GM12878 (cell line): Measurements from ENCODE around the gene CD164L2. TPM values are rescaled to one million over a fixed set of nuclear protein-coding genes. Genes with fewer than 3 reads are reported as not detected.

Experiments
- ATAC-seq: fragments of 200-7000 bp; cut with Tn5 transposase; 3 replicates; pipeline ENCODE4 v1.9.1; 2020; ENCODE audit warnings: mild to moderate bottlenecking, moderate library complexity
- BruUV-seq: library from RNA; stranded (reverse); fragments of 400-500 nt; replicated peaks from 2 replicates; lab custom pipeline; 2021; lab: Mats Ljungman, UMichigan
- CTCF ChIA-PET: fragments of 300-600 bp; sonication (Branson Sonifier 250); formaldehyde crosslinking; extraction: SDS; loops from one replicate; lab custom pipeline; 2021; ENCODE audit warnings: inconsistent platforms; lab: Yijun Ruan, JAX
- POLR2A ChIA-PET: fragments of 350-600 bp; formaldehyde crosslinking; extraction: SDS; loops from one replicate; lab custom pipeline; 2021; ENCODE audit warnings: inconsistent platforms; lab: Charles Lee
- RAD21 ChIA-PET: fragments of 300-600 bp; sonication (Branson Sonifier 250); formaldehyde crosslinking; loops from one replicate; lab custom pipeline; 2023; ENCODE audit warnings: antibody characterized with exemption; ENCODE audit not compliant: unreplicated experiment; lab: Charles Lee
- SMC1A ChIA-PET: fragments of 300-600 bp; sonication (Branson Sonifier 250); formaldehyde crosslinking; loops from one replicate; lab custom pipeline; 2023; ENCODE audit not compliant: unreplicated experiment, uncharacterized antibody; lab: Charles Lee
- DNase-seq: peaks from one replicate; pipeline ENCODE4 v3.0.0-alpha.2; 2011; ENCODE audit warnings: low read depth, low spot score
- FAIRE-seq: peaks from 3 replicates; lab custom pipeline; 2011; peaks lifted over from hg19 to GRCh38; lab: Jason Lieb, UNC
- H2AFZ ChIP-seq: 2 replicates; pipeline ENCODE4 v1.6.0; 2011; ENCODE audit warnings: low read depth, low read length, control low read depth; ENCODE audit not compliant: control insufficient read depth
- H3K27ac ChIP-seq: 2 replicates; pipeline ENCODE4 v1.5.1; 2011; ENCODE audit warnings: control low read depth; ENCODE audit not compliant: control insufficient read depth, insufficient read depth
- H3K27me3 ChIP-seq, 2 experiments: replicated peaks in 1 of 2; 2 replicates each; pipeline versions ENCODE4 v1.6.0 to v1.6.1; 2011; ENCODE audit warnings: low read length in 1 of 2; ENCODE audit not compliant: control insufficient read depth in 2 of 2, insufficient read depth in 2 of 2
- H3K36me3 ChIP-seq, 2 experiments: 2 replicates each; pipeline ENCODE4 v1.5.1; 2011; ENCODE audit warnings: low read length in 1 of 2; ENCODE audit not compliant: control insufficient read depth in 2 of 2, insufficient read depth in 2 of 2
- H3K4me1 ChIP-seq: 2 replicates; pipeline ENCODE4 v1.6.1; 2011; ENCODE audit warnings: mild to moderate bottlenecking, low read length, moderate library complexity, mixed read lengths; ENCODE audit not compliant: control insufficient read depth, insufficient read depth
- H3K4me2 ChIP-seq: 2 replicates; pipeline ENCODE4 v1.6.0; 2011; ENCODE audit warnings: control low read depth; ENCODE audit not compliant: control insufficient read depth, insufficient read depth
- H3K4me3 ChIP-seq: fragments of 200-600 bp; sonication (generic); 2 replicates; pipeline ENCODE4 v1.5.1; 2016
- H3K79me2 ChIP-seq: 2 replicates; pipeline ENCODE4 v1.6.0; 2011; ENCODE audit warnings: low read length; ENCODE audit not compliant: control insufficient read depth, insufficient read depth
- H3K9ac ChIP-seq: 2 replicates; pipeline ENCODE4 v1.8.0; 2011; ENCODE audit warnings: low read length, control low read depth, mixed read lengths; ENCODE audit not compliant: control insufficient read depth, insufficient read depth
- H3K9me3 ChIP-seq: replicated peaks from 3 replicates; pipeline ENCODE4 v1.5.1; 2011; ENCODE audit warnings: mild to moderate bottlenecking, low read length; ENCODE audit not compliant: control insufficient read depth, insufficient read depth
- H4K20me1 ChIP-seq: 2 replicates; pipeline ENCODE4 v1.6.0; 2011; ENCODE audit not compliant: control insufficient read depth, insufficient read depth
- EZH2 ChIP-seq: IDR thresholded peaks from 2 replicates; pipeline ENCODE4 v1.6.1; 2012; ENCODE audit warnings: low read depth, mild to moderate bottlenecking, control low read depth, inconsistent platforms, low read length, borderline replicate concordance; ENCODE audit not compliant: control insufficient read depth
- POLR2A ChIP-seq: IDR thresholded peaks from 2 replicates; pipeline ENCODE4 v1.6.1; 2011; ENCODE audit warnings: low read depth, mild to moderate bottlenecking, low read length
- POLR2AphosphoS2 ChIP-seq: IDR thresholded peaks from 2 replicates; pipeline ENCODE4 v1.6.1; 2011; ENCODE audit warnings: low read depth, mild to moderate bottlenecking, low read length, improper control_type of control experiment, moderate library complexity
- POLR2AphosphoS5 ChIP-seq: IDR thresholded peaks from 2 replicates; pipeline ENCODE4 v1.6.1; 2011; ENCODE audit warnings: mild to moderate bottlenecking, low read length, inconsistent platforms
- TARDBP ChIP-seq: IDR thresholded peaks from 2 replicates; pipeline ENCODE4 v1.6.1; 2016; ENCODE audit warnings: borderline replicate concordance
- WGBS: methylation state at CpG from one replicate; pipeline ENCODE4 v1.1.6; 2016; ENCODE audit warnings: low lambda C conversion rate; ENCODE audit not compliant: insufficient replicate concordance, insufficient coverage; ENCODE audit errors: missing lambda C conversion rate; 5-methylcytosine and 5-hydroxymethylcytosine counted together
- in situ Hi-C: fragments of 300-500 bp; cut with MboI; formaldehyde crosslinking; loops from 9 replicates; pipeline ENCODE4 v1.14.3; 2018; ENCODE audit warnings: mixed read lengths
- intact Hi-C: fragments of 100-400 bp; cut with micrococcal nuclease; formaldehyde crosslinking; loops from one replicate; pipeline ENCODE4 v1.14.2; 2022; ENCODE audit not compliant: unreplicated experiment
- polyA plus RNA-seq, 11 experiments: library from polyadenylated mRNA; depleted of rRNA in 4 of 11; unstranded in 6 of 11; stranded (reverse) in 5 of 11; fragments of >200 nt; fragmentation: Nextera tagmentation in 4 of 11; fragmentation: Illumina TruSeq in 1 of 11; extraction: Ambion mirVana in 4 of 11; extraction: Trizol in 1 of 11; gene quantifications; 1 replicate in 1 of 11; 2 replicates in 10 of 11; pipeline versions ENCODE4 v1.2.1 to v1.2.3, GENCODE V29; 2011 to 2016; ENCODE audit warnings: inconsistent platforms in 2 of 11, missing spikeins in 2 of 11, low read depth in 1 of 11
- total RNA-seq, 4 experiments: library from RNA; depleted of rRNA in 3 of 4; stranded (reverse); fragments of >200 nt in 3 of 4; fragmentation: Illumina TruSeq in 1 of 4; extraction: Trizol in 1 of 4; gene quantifications; 2 replicates each; pipeline versions ENCODE4 v1.2.1 to v1.2.3, GENCODE V29; 2013 to 2021

The CD164L2 gene
- total and polyA plus RNA-seq, 10 of the 15 experiments (the other 5 are each of a cell fraction or from before 2014, with no cell fraction given), result not detected

DNA sequence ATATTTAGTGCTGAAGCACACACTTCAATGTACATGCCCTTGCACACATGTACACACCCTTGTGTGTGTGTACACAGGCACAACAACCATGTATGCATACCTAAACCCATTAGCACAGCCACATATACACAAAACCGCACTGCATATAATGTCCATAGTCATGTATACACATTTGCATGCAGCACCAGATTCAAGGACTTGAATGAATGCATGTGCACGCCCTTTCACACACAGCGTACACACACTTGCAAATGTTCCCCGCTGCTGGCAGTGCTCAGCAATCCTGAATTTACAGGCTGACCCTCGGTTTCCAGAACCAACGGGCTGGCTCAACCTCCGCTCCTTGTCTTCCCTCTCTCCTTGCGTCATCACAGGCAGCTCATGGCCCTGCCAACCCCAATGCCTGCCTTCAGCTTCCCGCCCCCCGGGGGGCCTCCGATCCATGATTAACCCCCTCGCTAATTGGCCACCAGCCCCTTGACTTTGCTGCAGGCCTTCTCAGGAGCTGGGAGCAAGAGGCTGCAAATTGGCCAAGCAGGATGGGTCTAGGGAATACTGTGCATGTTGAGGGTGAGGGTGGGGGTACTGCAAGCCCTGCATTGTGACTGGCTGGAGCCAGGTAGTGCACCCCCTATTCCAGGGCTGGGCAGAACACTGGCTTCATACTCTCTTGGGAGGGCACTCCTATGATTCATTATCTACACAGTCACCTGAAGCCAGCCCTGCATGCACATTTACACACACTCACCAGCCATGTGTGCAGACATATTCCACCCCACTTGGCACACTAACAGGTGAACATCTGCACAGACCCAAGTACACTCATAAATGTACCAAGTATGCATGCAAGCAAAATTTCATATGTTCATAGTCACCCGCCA, 17.2 kb upstream of the CD164L2 start:
- no peak for FAIRE-seq
- in situ Hi-C loops, result no loop called here

More for the DNA sequence above, 17.2 kb upstream of the CD164L2 start:
- POLR2A ChIA-PET, result interaction anchor here (0.6 kb wide), 1 partner anchor 108 kb away, joined by 4 read pairs; no protein-coding TSS in a partner anchor
- WGBS, result 82% methylated on average over 13 of the region's 13 CpGs
- Histone ChIP-seq H3K27me3 (no peaks in the 10 kb centered on the region), H3K9ac (no peak overlapping the region), H3K4me3 (no peak overlapping the region)
- no TSS peak for BruUV-seq
- no peak for DNase-seq
- SMC1A ChIA-PET, result no interaction called here
- TF ChIP-seq POLR2A, result peak; percentile 23
- peak; percentile 50; the same call in 1 of the 2 replicates for TF ChIP-seq POLR2AphosphoS5
- TF ChIP-seq POLR2AphosphoS2, result 0 out of 2 replicates have a peak, but pooled peaks have one; percentile 30
- no peak for TF ChIP-seq EZH2
- peak; percentile 30; the same call in 1 of the 2 replicates for TF ChIP-seq TARDBP
- TF ChIP-seq, all 136 proteins: peak for 4
- no peak for ATAC-seq
- Histone ChIP-seq H3K79me2 (no peaks in the 10 kb centered on the region), H3K36me3 (no peaks in the 10 kb centered on the region; a peak in 3 of 4 replicates), H3K27ac (no peak overlapping the region), H3K4me1 (peaks cover 16% of the 10 kb centered on the region), H3K9me3 (no peaks in the 10 kb centered on the region), H4K20me1 (no peaks in the 10 kb centered on the region), H2AFZ (no peak overlapping the region), H3K4me2 (no peak overlapping the region)
- intact Hi-C loops, result no loop called here
- ChIA-PET RAD21 (no interaction called here), CTCF (interaction anchor here (3.3 to 13.5 kb wide), 3 partner anchors 16 to 206 kb away, joined by 9 to 265 read pairs (median 133); partner anchors contain the start of gene AHDC1)
